Uterus (tissue), 2 donors: ENCODE data around the gene DRAM1.

Source experiments
- POLR2A ChIP-seq, 2 donors: fragments of 450-650 bp; IDR thresholded peaks; one replicate each; pipeline ENCODE4 v1.6.1; 2016; ENCODE audit warnings: antibody characterized with exemption in 2 of 2, mild to moderate bottlenecking in 1 of 2, moderate library complexity in 1 of 2
- TF ChIP-seq, protein P1 (sequence below), 4 experiments: fragments of 200-600 bp in 2 of 4; fragments of 450-650 bp in 2 of 4; sonication (generic) in 2 of 4; IDR thresholded peaks; one replicate each; pipeline ENCODE4 v1.5.1; 2016 to 2019; ENCODE audit warnings: antibody characterized with exemption in 4 of 4, mild to moderate bottlenecking in 2 of 4, moderate library complexity in 1 of 4

DNA sequence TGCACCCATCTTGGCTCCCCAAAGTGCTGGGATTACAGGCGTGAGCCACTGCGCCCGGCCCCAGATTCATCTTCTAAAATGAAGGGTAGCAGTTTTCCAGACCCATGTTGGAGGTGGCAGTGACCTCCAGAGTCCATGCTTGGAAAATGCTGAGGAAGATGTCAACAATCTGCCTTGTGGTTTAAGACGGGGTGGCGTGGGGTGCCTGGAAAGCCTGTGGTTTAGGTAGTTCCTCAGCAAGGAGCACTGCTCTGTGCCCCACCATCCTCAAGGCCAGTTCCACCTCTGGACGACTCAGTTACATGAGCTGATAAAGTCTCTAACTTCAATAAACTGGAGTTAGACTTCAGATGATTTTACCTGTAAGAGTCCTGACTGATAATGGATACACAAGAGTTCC lies 48.6 kb downstream of the DRAM1 start:
- TF ChIP-seq, protein P1, sequence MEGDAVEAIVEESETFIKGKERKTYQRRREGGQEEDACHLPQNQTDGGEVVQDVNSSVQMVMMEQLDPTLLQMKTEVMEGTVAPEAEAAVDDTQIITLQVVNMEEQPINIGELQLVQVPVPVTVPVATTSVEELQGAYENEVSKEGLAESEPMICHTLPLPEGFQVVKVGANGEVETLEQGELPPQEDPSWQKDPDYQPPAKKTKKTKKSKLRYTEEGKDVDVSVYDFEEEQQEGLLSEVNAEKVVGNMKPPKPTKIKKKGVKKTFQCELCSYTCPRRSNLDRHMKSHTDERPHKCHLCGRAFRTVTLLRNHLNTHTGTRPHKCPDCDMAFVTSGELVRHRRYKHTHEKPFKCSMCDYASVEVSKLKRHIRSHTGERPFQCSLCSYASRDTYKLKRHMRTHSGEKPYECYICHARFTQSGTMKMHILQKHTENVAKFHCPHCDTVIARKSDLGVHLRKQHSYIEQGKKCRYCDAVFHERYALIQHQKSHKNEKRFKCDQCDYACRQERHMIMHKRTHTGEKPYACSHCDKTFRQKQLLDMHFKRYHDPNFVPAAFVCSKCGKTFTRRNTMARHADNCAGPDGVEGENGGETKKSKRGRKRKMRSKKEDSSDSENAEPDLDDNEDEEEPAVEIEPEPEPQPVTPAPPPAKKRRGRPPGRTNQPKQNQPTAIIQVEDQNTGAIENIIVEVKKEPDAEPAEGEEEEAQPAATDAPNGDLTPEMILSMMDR (IDR thresholded peaks at IDR 0.05) = no peak
- no peak for TF ChIP-seq POLR2A (IDR thresholded peaks at IDR 0.05)
